ENCODE results near the gene NOP58.

DNA sequence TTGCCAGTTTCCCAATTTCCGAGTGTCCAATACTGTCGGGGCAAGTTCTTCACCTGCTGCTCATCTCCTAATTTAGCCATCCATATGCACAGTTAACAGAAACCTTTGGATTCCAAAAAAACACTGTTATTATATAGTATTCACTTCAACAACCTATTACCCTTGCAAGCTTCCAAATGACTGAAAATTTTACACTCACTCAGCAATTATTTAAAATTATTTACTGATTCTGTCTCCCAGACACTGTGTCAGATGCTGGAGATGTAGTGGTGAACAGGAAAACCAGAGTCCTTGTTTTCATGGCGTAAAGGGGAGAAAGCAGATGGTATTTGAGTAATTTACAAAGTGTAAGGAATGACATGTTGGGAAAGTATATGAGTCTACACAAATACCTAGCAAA, 56.9 kb downstream of the NOP58 start:
- no peak for TF ChIP-seq SMC3 (IDR thresholded peaks at IDR 0.05)
- TF ChIP-seq, protein P1, sequence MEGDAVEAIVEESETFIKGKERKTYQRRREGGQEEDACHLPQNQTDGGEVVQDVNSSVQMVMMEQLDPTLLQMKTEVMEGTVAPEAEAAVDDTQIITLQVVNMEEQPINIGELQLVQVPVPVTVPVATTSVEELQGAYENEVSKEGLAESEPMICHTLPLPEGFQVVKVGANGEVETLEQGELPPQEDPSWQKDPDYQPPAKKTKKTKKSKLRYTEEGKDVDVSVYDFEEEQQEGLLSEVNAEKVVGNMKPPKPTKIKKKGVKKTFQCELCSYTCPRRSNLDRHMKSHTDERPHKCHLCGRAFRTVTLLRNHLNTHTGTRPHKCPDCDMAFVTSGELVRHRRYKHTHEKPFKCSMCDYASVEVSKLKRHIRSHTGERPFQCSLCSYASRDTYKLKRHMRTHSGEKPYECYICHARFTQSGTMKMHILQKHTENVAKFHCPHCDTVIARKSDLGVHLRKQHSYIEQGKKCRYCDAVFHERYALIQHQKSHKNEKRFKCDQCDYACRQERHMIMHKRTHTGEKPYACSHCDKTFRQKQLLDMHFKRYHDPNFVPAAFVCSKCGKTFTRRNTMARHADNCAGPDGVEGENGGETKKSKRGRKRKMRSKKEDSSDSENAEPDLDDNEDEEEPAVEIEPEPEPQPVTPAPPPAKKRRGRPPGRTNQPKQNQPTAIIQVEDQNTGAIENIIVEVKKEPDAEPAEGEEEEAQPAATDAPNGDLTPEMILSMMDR (IDR thresholded peaks at IDR 0.05) = no peak
- no peak for TF ChIP-seq RAD21 (conservative IDR thresholded peaks at IDR 0.05 in 1 of 2, IDR thresholded peaks at IDR 0.05 in 1 of 2)
- TF ChIP-seq NR3C1 (IDR thresholded peaks at IDR 0.05) = no peak
- no peak for TF ChIP-seq POLR2A (IDR thresholded peaks at IDR 0.05; ENCODE audit: low read length)
- TF ChIP-seq EHMT2 (IDR thresholded peaks at IDR 0.05; ENCODE audit: low read depth) = no peak

Data from A549 (cell line).